ENCODE results near the gene AHI1. TPM values are rescaled to one million over a fixed set of nuclear protein-coding genes. Genes with fewer than 3 reads are reported as not detected.

The AHI1 gene
- total RNA-seq, 5 donors from 2014 or later (not counting 1 experiment from before 2014, with no cell fraction given), result 9.6 to 27.6 (median 15.8) TPM

DNA sequence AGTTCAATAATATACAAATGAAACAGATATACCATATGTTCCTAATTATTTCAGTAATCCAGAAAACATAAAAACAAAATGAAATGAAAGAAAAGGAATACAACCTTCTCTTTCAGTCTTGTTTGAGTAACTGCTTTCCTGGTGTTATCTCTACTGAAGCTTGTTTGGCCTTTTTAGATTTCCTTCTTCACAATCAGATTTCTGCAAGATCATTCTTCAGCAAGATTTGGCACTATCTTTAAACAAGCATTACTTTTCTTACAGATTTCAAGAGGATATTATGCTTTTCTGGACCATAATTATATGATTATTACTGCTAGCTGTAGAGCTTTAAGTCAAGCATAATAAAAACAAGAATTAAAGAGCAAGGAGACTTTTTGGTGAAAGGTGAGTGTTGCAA, 196.2 kb downstream of the AHI1 start:
- H3K9me3 ChIP-seq, result no peaks in the 10 kb centered on the region
- Mint-ChIP-seq H3K36me3 (peaks cover 32% of the 10 kb centered on the region), H3K4me3 (no peak overlapping the region), H3K27ac (no peak overlapping the region), H3K9me3 (peaks cover 3 to 14% (median 6%) of the 10 kb centered on the region in 3 donors), H3K27me3 (no peaks in the 10 kb centered on the region), H3K4me1 (no peaks in the 10 kb centered on the region)
- no peaks in the 10 kb centered on the region for H3K4me1 ChIP-seq (ENCODE audit: control insufficient read depth in 1 of 2, extremely low read depth in 1 of 2, insufficient read depth in 2 of 2, low read length in 2 of 2)
- DNase-seq, result no peak
- POLR2A ChIA-PET, result interaction anchor here (0.5 to 0.6 kb wide), 2 partner anchors 264 to 424 kb away, joined by 3 to 14 read pairs; no protein-coding TSS in a partner anchor
- no peak overlapping the region for H3K4me3 ChIP-seq (ENCODE audit: control insufficient read depth in 1 of 2, extremely low read depth in 1 of 2, low read length in 1 of 2)
- H3K36me3 ChIP-seq (ENCODE audit: control insufficient read depth in 2 of 2, extremely low read depth in 1 of 2, insufficient read depth in 1 of 2, low read length in 1 of 2), result no peaks in the 10 kb centered on the region
- H3K27me3 ChIP-seq (replicated peaks in 1 of 2; ENCODE audit: control insufficient read depth in 2 of 2, extremely low read depth in 1 of 2, insufficient read depth in 2 of 2, low read length in 1 of 2), result no peaks in the 10 kb centered on the region
- CTCF ChIA-PET, result interaction anchor here (0.5 to 0.6 kb wide), 3 partner anchors 543 to 1000 kb away, joined by 3 to 4 read pairs (median 3); no protein-coding TSS in a partner anchor
- no peak overlapping the region for H3K27ac ChIP-seq (ENCODE audit: low read length)
- no peak for ATAC-seq (replicated peaks in 1 of 4)

DNA sequence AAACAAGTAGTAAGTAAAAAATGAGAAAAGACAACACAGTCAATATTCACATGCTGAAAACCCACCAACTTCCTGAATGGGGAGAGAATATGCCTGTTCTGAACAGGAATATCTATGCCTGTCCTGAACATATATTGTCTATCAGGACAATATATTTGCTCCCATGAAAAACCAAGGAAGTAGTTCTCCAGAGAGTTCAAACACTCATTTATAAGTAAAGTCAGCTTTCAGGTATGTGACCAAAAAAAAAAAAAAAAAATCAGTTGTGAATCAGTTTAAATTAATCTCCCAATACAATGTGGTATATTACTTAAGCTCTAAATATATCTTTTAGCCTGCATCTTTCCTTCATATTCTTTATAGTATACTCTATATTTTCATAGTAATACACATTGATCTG, 197.0 kb downstream of the AHI1 start:
- ATAC-seq (replicated peaks in 1 of 4) (no peak), DNase-seq (no peak)
- CTCF ChIA-PET, result interaction anchor here (0.5 to 0.6 kb wide), 2 partner anchors 628 to 1001 kb away, joined by 3 to 4 read pairs; no protein-coding TSS in a partner anchor
- no peak overlapping the region for H3K4me3 ChIP-seq (ENCODE audit: control insufficient read depth in 1 of 2, extremely low read depth in 1 of 2, low read length in 1 of 2)
- POLR2A ChIA-PET, result interaction anchor here in 1 of 2 donors (0.5 to 0.6 kb wide), 2 partner anchors 53 to 423 kb away, joined by 3 to 4 read pairs; no protein-coding TSS in a partner anchor
- Mint-ChIP-seq H3K4me1 (no peaks in the 10 kb centered on the region), H3K36me3 (peaks cover 32% of the 10 kb centered on the region), H3K9me3 (peaks cover 3 to 14% (median 7%) of the 10 kb centered on the region in 3 donors), H3K27me3 (no peaks in the 10 kb centered on the region), H3K4me3 (no peak overlapping the region), H3K27ac (no peak overlapping the region)
- H3K27ac ChIP-seq (ENCODE audit: low read length), result no peak overlapping the region
- no peaks in the 10 kb centered on the region for H3K36me3 ChIP-seq (ENCODE audit: control insufficient read depth in 2 of 2, extremely low read depth in 1 of 2, insufficient read depth in 1 of 2, low read length in 1 of 2)
- H3K27me3 ChIP-seq (replicated peaks in 1 of 2; ENCODE audit: control insufficient read depth in 2 of 2, extremely low read depth in 1 of 2, insufficient read depth in 2 of 2, low read length in 1 of 2), result no peaks in the 10 kb centered on the region
- no peaks in the 10 kb centered on the region for H3K4me1 ChIP-seq (ENCODE audit: control insufficient read depth in 1 of 2, extremely low read depth in 1 of 2, insufficient read depth in 2 of 2, low read length in 2 of 2)
- no peaks in the 10 kb centered on the region for H3K9me3 ChIP-seq

DNA sequence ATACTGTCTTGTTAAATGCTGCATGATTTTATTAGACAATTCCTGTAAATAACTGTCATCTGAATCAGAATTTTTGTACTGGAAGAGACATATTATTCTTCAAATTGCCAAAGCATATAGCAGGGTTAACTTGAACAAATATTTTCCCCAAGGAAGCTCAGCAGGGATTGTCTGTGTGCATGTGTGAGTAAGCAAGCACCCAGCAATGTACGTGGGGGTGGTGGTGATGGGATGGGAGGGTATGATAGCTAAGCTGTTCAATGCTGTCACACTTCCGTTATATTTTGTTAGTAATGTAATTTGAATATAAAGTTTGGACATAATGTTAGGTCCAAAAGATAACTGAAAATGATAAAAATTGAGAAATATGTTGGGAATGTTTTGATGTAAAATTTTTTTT, 198.3 kb downstream of the AHI1 start:
- Histone ChIP-seq H3K4me3 (ENCODE audit: control insufficient read depth in 1 of 2, extremely low read depth in 1 of 2, low read length in 1 of 2) (no peak overlapping the region), H3K4me1 (ENCODE audit: control insufficient read depth in 1 of 2, extremely low read depth in 1 of 2, insufficient read depth in 2 of 2, low read length in 2 of 2) (no peaks in the 10 kb centered on the region), H3K27me3 (replicated peaks in 1 of 2; ENCODE audit: control insufficient read depth in 2 of 2, extremely low read depth in 1 of 2, insufficient read depth in 2 of 2, low read length in 1 of 2) (no peaks in the 10 kb centered on the region), H3K27ac (ENCODE audit: low read length) (no peak overlapping the region), H3K9me3 (no peaks in the 10 kb centered on the region), H3K36me3 (ENCODE audit: control insufficient read depth in 2 of 2, extremely low read depth in 1 of 2, insufficient read depth in 1 of 2, low read length in 1 of 2) (no peaks in the 10 kb centered on the region)
- peaks cover 6 to 17% (median 12%) of the 10 kb centered on the region in 3 donors for H3K9me3 Mint-ChIP-seq
- peaks cover 28% of the 10 kb centered on the region for H3K36me3 Mint-ChIP-seq
- DNase-seq (no peak), ATAC-seq (replicated peaks in 1 of 4) (no peak)
- no peaks in the 10 kb centered on the region for H3K4me1 Mint-ChIP-seq
- H3K27me3 Mint-ChIP-seq, result no peaks in the 10 kb centered on the region
- 56% methylated on average over 2 of the region's 2 CpGs for WGBS (ENCODE audit: insufficient coverage)
- ChIA-PET CTCF (no interaction called here), POLR2A (no interaction called here)
- no peak overlapping the region for H3K4me3 Mint-ChIP-seq
- no peak overlapping the region for H3K27ac Mint-ChIP-seq

DNA sequence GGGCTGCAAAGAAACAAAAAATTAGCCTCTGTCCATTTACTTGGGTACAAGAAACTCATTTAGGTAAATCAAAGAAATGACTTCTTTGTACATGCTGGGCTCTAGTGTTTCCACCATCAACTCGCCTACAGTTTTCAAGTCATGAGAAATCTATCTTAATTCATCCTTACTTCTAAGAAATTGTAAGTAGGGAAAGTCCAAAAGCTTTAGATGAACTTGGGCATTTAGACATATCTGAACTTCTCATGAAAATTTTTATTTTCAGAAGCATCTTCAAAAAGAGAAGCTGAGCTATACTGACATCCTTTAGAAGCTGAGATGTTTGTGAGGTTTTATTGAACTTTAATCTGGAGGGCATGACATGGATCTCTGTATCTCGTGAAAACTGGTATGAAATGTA, 199.1 kb downstream of the AHI1 start:
- Histone ChIP-seq H3K4me3 (ENCODE audit: control insufficient read depth in 1 of 2, extremely low read depth in 1 of 2, low read length in 1 of 2) (no peak overlapping the region), H3K36me3 (ENCODE audit: control insufficient read depth in 2 of 2, extremely low read depth in 1 of 2, insufficient read depth in 1 of 2, low read length in 1 of 2) (no peaks in the 10 kb centered on the region), H3K9me3 (no peaks in the 10 kb centered on the region), H3K27me3 (replicated peaks in 1 of 2; ENCODE audit: control insufficient read depth in 2 of 2, extremely low read depth in 1 of 2, insufficient read depth in 2 of 2, low read length in 1 of 2) (no peaks in the 10 kb centered on the region), H3K4me1 (ENCODE audit: control insufficient read depth in 1 of 2, extremely low read depth in 1 of 2, insufficient read depth in 2 of 2, low read length in 2 of 2) (no peaks in the 10 kb centered on the region), H3K27ac (ENCODE audit: low read length) (no peak overlapping the region)
- CTCF ChIA-PET, result no interaction called here
- peaks cover 31% of the 10 kb centered on the region for H3K36me3 Mint-ChIP-seq
- DNase-seq (no peak), ATAC-seq (replicated peaks in 1 of 4) (no peak)
- POLR2A ChIA-PET, result no interaction called here
- H3K27ac Mint-ChIP-seq, result no peak overlapping the region
- H3K27me3 Mint-ChIP-seq, result no peaks in the 10 kb centered on the region
- H3K4me3 Mint-ChIP-seq, result no peak overlapping the region
- WGBS (ENCODE audit: insufficient coverage), result 20% methylated on average over 1 of the region's 2 CpGs
- peaks cover 6 to 17% (median 12%) of the 10 kb centered on the region in 3 donors for H3K9me3 Mint-ChIP-seq
- no peaks in the 10 kb centered on the region for H3K4me1 Mint-ChIP-seq

DNA sequence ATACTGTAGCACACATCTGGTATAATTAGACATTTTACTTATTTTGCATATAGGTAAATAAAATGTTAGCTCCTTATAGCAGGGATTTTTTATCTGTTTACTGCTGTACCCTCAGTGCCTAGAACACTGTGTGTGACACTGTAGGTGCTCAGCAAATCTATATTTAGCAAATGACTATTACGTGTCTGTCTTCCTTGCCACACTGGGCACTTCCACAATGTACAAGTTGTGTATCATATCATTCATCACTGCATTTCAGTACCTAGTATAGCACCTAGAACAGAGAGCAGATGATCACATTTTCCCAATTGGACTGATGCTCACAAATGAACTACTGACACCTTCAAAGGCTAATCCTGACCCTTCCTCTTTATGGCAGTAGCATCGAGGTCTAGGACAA, 200.8 kb downstream of the AHI1 start:
- no peaks in the 10 kb centered on the region for H3K27me3 ChIP-seq (replicated peaks in 1 of 2; ENCODE audit: control insufficient read depth in 2 of 2, extremely low read depth in 1 of 2, insufficient read depth in 2 of 2, low read length in 1 of 2)
- ATAC-seq (replicated peaks in 1 of 4) (no peak), DNase-seq (no peak)
- no peak overlapping the region for H3K4me3 ChIP-seq (ENCODE audit: control insufficient read depth in 1 of 2, extremely low read depth in 1 of 2, low read length in 1 of 2)
- H3K36me3 Mint-ChIP-seq, result peaks cover 27% of the 10 kb centered on the region
- H3K9me3 Mint-ChIP-seq, result peaks cover 3 to 7% (median 6%) of the 10 kb centered on the region in 3 donors
- CTCF ChIA-PET, result no interaction called here
- no peak overlapping the region for H3K27ac Mint-ChIP-seq
- no peaks in the 10 kb centered on the region for H3K4me1 Mint-ChIP-seq
- no peaks in the 10 kb centered on the region for H3K9me3 ChIP-seq
- POLR2A ChIA-PET, result no interaction called here
- no peaks in the 10 kb centered on the region for H3K36me3 ChIP-seq (ENCODE audit: control insufficient read depth in 2 of 2, extremely low read depth in 1 of 2, insufficient read depth in 1 of 2, low read length in 1 of 2)
- no peak overlapping the region for H3K27ac ChIP-seq (ENCODE audit: low read length)
- no peaks in the 10 kb centered on the region for H3K27me3 Mint-ChIP-seq
- WGBS (ENCODE audit: insufficient coverage), result 76% methylated on average over 2 of the region's 2 CpGs
- H3K4me1 ChIP-seq (ENCODE audit: control insufficient read depth in 1 of 2, extremely low read depth in 1 of 2, insufficient read depth in 2 of 2, low read length in 2 of 2), result no peaks in the 10 kb centered on the region
- H3K4me3 Mint-ChIP-seq, result no peak overlapping the region

DNA sequence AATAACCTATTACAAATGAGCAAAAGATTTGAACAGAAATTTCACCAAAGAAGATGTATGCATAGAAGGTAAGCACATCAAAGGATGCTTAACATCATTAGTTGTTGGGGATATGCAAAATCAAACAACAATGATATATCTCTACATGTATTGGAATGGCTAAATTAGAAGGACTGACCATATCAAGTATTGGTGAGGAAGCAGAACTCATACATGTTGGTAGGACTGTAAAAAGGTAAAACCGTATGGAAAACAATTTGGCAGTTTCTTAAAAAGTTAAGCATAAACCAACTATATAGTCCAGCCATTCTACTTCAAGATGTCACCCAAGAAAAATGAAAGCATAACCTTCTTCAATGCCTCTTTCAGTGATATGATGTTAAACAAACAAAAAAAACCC, 202.5 kb downstream of the AHI1 start:
- no peak for DNase-seq
- Histone ChIP-seq H3K36me3 (ENCODE audit: control insufficient read depth in 2 of 2, extremely low read depth in 1 of 2, insufficient read depth in 1 of 2, low read length in 1 of 2) (no peaks in the 10 kb centered on the region), H3K27me3 (replicated peaks in 1 of 2; ENCODE audit: control insufficient read depth in 2 of 2, extremely low read depth in 1 of 2, insufficient read depth in 2 of 2, low read length in 1 of 2) (no peaks in the 10 kb centered on the region), H3K4me1 (ENCODE audit: control insufficient read depth in 1 of 2, extremely low read depth in 1 of 2, insufficient read depth in 2 of 2, low read length in 2 of 2) (no peaks in the 10 kb centered on the region), H3K4me3 (ENCODE audit: control insufficient read depth in 1 of 2, extremely low read depth in 1 of 2, low read length in 1 of 2) (no peak overlapping the region), H3K27ac (ENCODE audit: low read length) (no peak overlapping the region), H3K9me3 (no peaks in the 10 kb centered on the region)
- peaks cover 3 to 6% (median 4%) of the 10 kb centered on the region in 3 donors for H3K9me3 Mint-ChIP-seq
- no peak for ATAC-seq (replicated peaks in 1 of 4)
- no CpG with 5 or more reads among the region's 1 CpG for WGBS (ENCODE audit: insufficient coverage)
- no peak overlapping the region for H3K27ac Mint-ChIP-seq
- no peak overlapping the region for H3K4me3 Mint-ChIP-seq
- H3K27me3 Mint-ChIP-seq, result no peaks in the 10 kb centered on the region
- ChIA-PET CTCF (no interaction called here), POLR2A (no interaction called here)
- H3K36me3 Mint-ChIP-seq, result peaks cover 20% of the 10 kb centered on the region
- H3K4me1 Mint-ChIP-seq, result no peaks in the 10 kb centered on the region
